ENCODE data around the gene DIO1.

- no peak for TF ChIP-seq CTCF (IDR thresholded peaks at IDR 0.05)
- no peak for TF ChIP-seq EZH2 (IDR thresholded peaks at IDR 0.05)
- TF ChIP-seq EZH2phosphoT487 (IDR thresholded peaks at IDR 0.05), result no peak
Observed at GRCh38 chr1:53930932-53931331, 36.9 kb downstream of the DIO1 start.
